Loucy (cell line): Measurements from ENCODE around the gene SLC35F3.

Experiments used
- H2AFZ ChIP-seq: fragments of 200-600 bp; sonication (generic); 2 replicates; pipeline ENCODE4 v1.6.0; 2016; ENCODE audit warnings: antibody characterized with exemption, mild to moderate bottlenecking, low read length, moderate library complexity
- H3F3A ChIP-seq: fragments of 200-600 bp; 2 replicates; pipeline ENCODE4 v1.6.0; 2016; ENCODE audit warnings: antibody characterized with exemption, low read depth, mild to moderate bottlenecking
- H3K27me3 ChIP-seq: fragments of 200-600 bp; sonication (generic); 2 replicates; pipeline ENCODE4 v1.6.1; 2014; ENCODE audit warnings: low read length, mild to moderate bottlenecking; ENCODE audit not compliant: insufficient read depth, poor library complexity, severe bottlenecking
- H3K36me3 ChIP-seq: fragments of 200-600 bp; sonication (generic); 2 replicates; pipeline ENCODE4 v1.6.1; 2016; ENCODE audit warnings: low read length; ENCODE audit not compliant: insufficient read depth
- H3K4me1 ChIP-seq: fragments of 200-600 bp; sonication (generic); 2 replicates; pipeline ENCODE4 v1.5.1; 2014; ENCODE audit warnings: low read length, mild to moderate bottlenecking; ENCODE audit not compliant: insufficient read depth, poor library complexity, severe bottlenecking
- H3K4me2 ChIP-seq: fragments of 200-600 bp; sonication (generic); 2 replicates; pipeline ENCODE4 v1.6.0; 2014; ENCODE audit warnings: antibody characterized with exemption, low read length, low read depth, mild to moderate bottlenecking; ENCODE audit not compliant: poor library complexity, severe bottlenecking
- H3K4me3 ChIP-seq: fragments of 200-600 bp; sonication (generic); 2 replicates; pipeline ENCODE4 v1.5.1; 2014; ENCODE audit warnings: low read length, mild to moderate bottlenecking, mixed read lengths; ENCODE audit not compliant: poor library complexity, severe bottlenecking
- H3K79me2 ChIP-seq: fragments of 200-600 bp; sonication (generic); 2 replicates; pipeline ENCODE4 v1.6.1; 2014; ENCODE audit warnings: low read length; ENCODE audit not compliant: insufficient read depth
- H3K9ac ChIP-seq: fragments of 200-600 bp; sonication (generic); 2 replicates; pipeline ENCODE4 v1.6.0; 2014; ENCODE audit warnings: mild to moderate bottlenecking, low read depth, low read length, moderate library complexity; ENCODE audit not compliant: poor library complexity, severe bottlenecking
- H3K9me2 ChIP-seq: fragments of 200-600 bp; sonication (generic); replicated peaks from 2 replicates; pipeline ENCODE4 v1.6.1; 2016; ENCODE audit warnings: low read depth, low read length, mixed read lengths
- H3K9me3 ChIP-seq: fragments of 200-600 bp; sonication (generic); 2 replicates; pipeline ENCODE4 v1.6.1; 2014; ENCODE audit warnings: mild to moderate bottlenecking, antibody characterized with exemption, low read length, low read depth; ENCODE audit not compliant: insufficient read depth
- H4K20me1 ChIP-seq: fragments of 200-600 bp; sonication (generic); 2 replicates; pipeline ENCODE4 v1.6.0; 2014; ENCODE audit warnings: antibody characterized with exemption, low read length, mild to moderate bottlenecking; ENCODE audit not compliant: insufficient read depth, poor library complexity, severe bottlenecking
- CTCF ChIP-seq: fragments of 200-600 bp; sonication (generic); conservative IDR thresholded peaks from 2 replicates; pipeline ENCODE4 v1.5.1; 2014; ENCODE audit warnings: mild to moderate bottlenecking, antibody characterized with exemption, low read length
- EZH2phosphoT487 ChIP-seq: fragments of 200-600 bp; IDR thresholded peaks from 2 replicates; pipeline ENCODE4 v1.6.1; 2018; ENCODE audit warnings: antibody characterized with exemption, mild to moderate bottlenecking, moderate library complexity, borderline replicate concordance

SLC35F3 gene

GRCh38 chr1:234201600-234201999 lies 297.1 kb downstream of the SLC35F3 start:
- no peak overlapping the region for H3K4me3 ChIP-seq
- no peak overlapping the region for H2AFZ ChIP-seq
- no peaks in the 10 kb centered on the region for H3K36me3 ChIP-seq
- H3K4me2 ChIP-seq, result no peak overlapping the region
- no peaks in the 10 kb centered on the region for H3K79me2 ChIP-seq
- no peak for TF ChIP-seq CTCF
- no peak for TF ChIP-seq EZH2phosphoT487
- H3F3A ChIP-seq, result 0 out of 2 replicates have a peak, but pooled peaks cover 3% of the 10 kb centered on the region
- no peaks in the 10 kb centered on the region for H3K9me3 ChIP-seq
- H3K9ac ChIP-seq, result no peak overlapping the region
- no peaks in the 10 kb centered on the region for H4K20me1 ChIP-seq
- no peaks in the 10 kb centered on the region for H3K27me3 ChIP-seq
- H3K4me1 ChIP-seq, result peaks cover 12% of the 10 kb centered on the region
- no peaks in the 10 kb centered on the region for H3K9me2 ChIP-seq

- no peak for TF ChIP-seq EZH2phosphoT487
- TF ChIP-seq CTCF, result no peak
- H4K20me1 ChIP-seq, result no peaks in the 10 kb centered on the region
Measured at GRCh38 chr1:234205966-234206365, 301.5 kb downstream of the SLC35F3 start.

GRCh38 chr1:234206651-234207284 lies 302.3 kb downstream of the SLC35F3 start:
- H2AFZ ChIP-seq, result no peak overlapping the region
- no peak overlapping the region for H3K9ac ChIP-seq
- H3K9me2 ChIP-seq, result no peaks in the 10 kb centered on the region
- H3K9me3 ChIP-seq, result no peaks in the 10 kb centered on the region
- H3K4me1 ChIP-seq, result no peaks in the 10 kb centered on the region
- no peaks in the 10 kb centered on the region for H3K36me3 ChIP-seq
- H3K4me2 ChIP-seq, result no peak overlapping the region
- no peaks in the 10 kb centered on the region for H3K79me2 ChIP-seq
- H3K4me3 ChIP-seq, result no peak overlapping the region
- H4K20me1 ChIP-seq, result no peaks in the 10 kb centered on the region
- TF ChIP-seq EZH2phosphoT487, result no peak
- TF ChIP-seq CTCF, result no peak
- no peaks in the 10 kb centered on the region for H3F3A ChIP-seq
- H3K27me3 ChIP-seq, result no peaks in the 10 kb centered on the region

More at GRCh38 chr1:234205966-234206365, 301.5 kb downstream of the SLC35F3 start:
- no peak overlapping the region for H3K9ac ChIP-seq
- no peaks in the 10 kb centered on the region for H3K4me1 ChIP-seq
- no peaks in the 10 kb centered on the region for H3K27me3 ChIP-seq
- H3K9me3 ChIP-seq, result no peaks in the 10 kb centered on the region
- H3K79me2 ChIP-seq, result no peaks in the 10 kb centered on the region
- no peak overlapping the region for H3K4me3 ChIP-seq
- H3F3A ChIP-seq, result no peaks in the 10 kb centered on the region
- no peaks in the 10 kb centered on the region for H3K36me3 ChIP-seq
- no peak overlapping the region for H2AFZ ChIP-seq
- H3K9me2 ChIP-seq, result no peaks in the 10 kb centered on the region
- no peak overlapping the region for H3K4me2 ChIP-seq
